ENCODE results near the gene CCL11.

The CCL11 gene

DNA sequence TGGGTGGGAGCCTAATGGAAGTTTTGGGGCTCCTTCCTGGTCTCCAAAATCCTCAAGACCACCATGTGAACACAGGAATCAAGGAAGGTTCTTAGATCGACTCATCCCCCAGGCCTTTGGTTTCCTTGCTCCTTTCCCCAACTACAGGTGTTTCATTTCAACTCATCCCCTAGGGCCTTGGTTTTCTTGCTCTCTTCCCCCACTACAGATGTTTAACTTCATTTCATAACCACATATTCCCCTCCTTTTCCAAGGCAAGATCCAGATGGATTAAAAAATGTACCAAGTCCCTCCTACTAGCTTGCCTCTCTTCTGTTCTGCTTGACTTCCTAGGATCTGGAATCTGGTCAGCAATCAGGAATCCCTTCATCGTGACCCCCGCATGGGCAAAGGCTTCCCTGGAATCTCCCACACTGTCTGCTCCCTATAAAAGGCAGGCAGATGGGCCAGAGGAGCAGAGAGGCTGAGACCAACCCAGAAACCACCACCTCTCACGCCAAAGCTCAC, at the start of gene CCL11:
Gene CCL11, plus strand, starts transcription at position 457 of the 507 bp plus-strand sequence. CDS start 67 bp downstream, outside the sequence.
- DNase-seq (ENCODE audit: low read depth in 2 of 2), result no peak

DNA sequence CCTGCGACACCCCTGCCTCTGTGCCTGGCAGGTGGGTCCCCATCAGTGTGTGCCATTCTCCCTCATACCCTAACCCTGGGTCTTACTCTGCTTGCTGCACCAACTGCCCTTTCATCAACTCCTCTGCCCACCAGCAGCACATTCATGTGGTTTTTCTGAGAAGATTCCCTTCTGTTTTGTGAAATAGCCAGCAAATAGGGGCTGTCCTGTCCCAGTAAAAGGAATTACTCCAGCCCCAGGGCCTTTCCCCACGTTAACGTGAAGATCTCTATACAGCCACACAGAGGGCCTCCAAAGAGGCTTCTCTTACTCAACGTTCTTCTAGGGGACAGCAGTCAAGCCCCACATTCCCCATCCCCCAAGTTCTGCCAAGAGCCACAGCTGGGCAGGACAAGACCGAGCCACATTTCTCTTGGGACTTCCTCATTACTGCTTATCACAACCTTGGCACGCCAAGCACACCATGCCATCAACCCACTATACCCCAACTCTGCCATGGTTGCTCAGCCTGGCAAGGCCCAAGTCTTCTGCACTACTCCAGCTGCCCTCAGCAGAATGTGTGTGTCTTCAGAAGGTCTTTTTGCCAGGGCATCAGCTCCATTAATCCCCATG, 49.2 kb upstream of the CCL11 start:
- DNase-seq (ENCODE audit: low read depth in 2 of 2), result no peak

- DNase-seq (ENCODE audit: low read depth in 2 of 2), result no peak
These were observed 48.1 kb upstream of the CCL11 start for GRCh38 chr17:34237458-34237857.

GRCh38 chr17:34241062-34241461, 44.5 kb upstream of the CCL11 start:
- DNase-seq (ENCODE audit: low read depth in 2 of 2), result no peak

- no peak for DNase-seq (ENCODE audit: low read depth in 2 of 2)
These were observed 42.8 kb upstream of the CCL11 start for GRCh38 chr17:34242587-34243363.

GRCh38 chr17:34243364-34244320, 41.9 kb upstream of the CCL11 start:
- DNase-seq (ENCODE audit: low read depth in 2 of 2), result no peak

DNA sequence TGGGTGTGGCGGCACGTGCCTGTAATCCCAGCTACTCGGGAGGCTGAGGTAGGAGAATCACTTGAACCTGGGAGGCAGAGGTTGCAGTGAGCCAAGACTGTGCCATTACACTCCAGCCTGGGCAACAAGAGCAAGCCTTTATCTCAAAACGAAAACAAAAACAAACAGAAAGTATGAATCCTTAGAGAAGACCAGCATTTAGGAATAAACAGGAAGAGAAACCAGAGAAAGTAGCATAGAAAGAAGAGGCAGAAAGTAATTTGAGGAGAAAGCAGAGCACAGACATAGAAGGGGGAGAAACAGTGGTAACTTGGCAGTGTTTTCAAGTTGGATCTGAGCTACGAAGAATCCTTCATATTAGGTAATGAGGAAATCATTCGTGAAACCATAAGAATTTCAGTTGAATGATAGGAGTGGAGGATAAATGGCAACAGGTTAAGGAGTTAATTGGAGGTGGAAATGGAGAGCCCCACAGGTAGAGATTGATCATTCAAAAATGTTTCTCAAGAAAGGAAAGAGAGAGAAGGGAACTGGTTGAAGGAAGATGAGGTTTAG, 40.1 kb upstream of the CCL11 start:
- no peak for DNase-seq (ENCODE audit: low read depth in 2 of 2)

DNA sequence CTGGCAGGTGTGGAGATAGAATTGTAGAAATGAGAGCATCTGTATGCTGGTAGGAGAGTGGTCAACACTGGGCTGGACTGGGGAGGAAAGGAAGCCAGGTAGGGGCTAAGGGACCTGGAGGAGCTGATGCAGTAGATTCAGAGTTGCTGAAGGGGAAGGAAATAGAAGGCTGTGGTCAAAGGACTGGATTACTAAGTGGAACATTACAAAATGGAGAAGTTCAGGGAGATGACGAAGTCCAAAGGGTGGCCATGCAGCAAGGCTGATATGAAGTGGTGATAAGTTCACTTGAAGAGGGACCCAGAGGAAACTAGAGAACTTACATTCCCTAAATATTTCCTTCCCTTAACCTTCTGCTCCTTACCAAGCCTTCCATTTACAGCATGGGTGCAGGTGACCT, 39.1 kb upstream of the CCL11 start:
- DNase-seq (ENCODE audit: low read depth in 2 of 2), result no peak

DNA sequence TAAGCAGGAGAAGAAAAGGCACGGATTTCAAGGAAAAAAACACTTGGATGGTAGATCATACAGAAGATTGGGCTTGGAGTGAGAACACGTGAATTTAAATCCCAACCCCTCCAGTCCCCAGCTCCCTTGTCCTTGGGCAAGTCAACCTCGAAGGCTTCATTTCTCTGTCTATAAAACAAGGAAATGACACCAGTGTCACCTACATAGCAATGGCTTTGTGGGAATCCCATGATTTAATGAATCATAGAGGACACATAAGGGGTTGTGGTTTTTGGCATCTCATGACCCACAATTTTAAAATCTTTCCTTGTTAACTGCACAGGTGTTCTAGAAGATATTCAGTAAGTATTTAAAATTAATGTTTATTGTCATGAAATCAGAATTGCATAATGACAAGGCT, 38.7 kb upstream of the CCL11 start:
- DNase-seq (ENCODE audit: low read depth in 2 of 2), result no peak

DNA sequence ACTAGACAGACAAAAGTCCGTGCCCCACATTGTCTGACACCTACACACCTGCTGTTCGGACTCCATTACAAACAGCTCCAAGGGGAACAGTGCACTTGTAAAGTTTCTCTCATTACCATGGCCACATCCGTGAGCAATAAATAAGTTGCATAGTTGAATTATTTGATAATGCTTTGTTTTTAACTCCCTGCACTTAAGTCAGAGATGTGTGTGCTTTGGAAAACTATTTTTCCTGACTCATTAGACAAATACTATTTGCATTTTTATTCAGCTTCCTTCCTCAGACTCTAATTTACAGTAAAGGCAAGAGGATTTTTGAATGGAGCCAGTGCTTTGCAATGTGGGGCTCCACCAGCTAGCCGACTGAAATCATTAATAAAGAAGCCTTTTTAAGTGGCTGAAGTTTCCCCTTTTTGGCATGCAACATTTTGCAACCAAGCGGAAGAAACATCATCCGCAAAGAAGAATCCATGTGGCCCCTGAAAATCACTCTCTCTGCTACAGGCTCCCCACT, 37.0 kb upstream of the CCL11 start:
- no peak for DNase-seq (ENCODE audit: low read depth in 2 of 2)

DNA sequence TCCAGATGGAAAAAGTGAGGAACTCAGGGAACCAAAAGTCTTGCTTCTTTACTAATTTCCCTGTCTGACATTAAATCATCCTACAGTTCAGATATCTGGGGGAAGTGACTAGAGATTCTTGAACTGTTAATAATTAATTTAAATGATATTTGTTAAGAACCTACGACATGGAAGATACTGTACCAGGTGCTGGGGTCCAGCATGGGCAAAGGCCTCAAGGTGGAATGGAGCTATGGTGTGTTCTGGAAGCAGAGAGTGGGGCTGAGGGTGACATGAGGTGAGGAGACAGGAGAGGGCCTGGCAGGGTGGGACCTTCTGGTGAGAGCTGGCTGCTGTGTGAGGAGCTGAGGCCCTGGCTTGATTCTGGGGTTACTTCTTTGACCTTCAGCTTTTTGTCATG, 36.5 kb upstream of the CCL11 start:
- DNase-seq (ENCODE audit: low read depth in 2 of 2), result no peak

GRCh38 chr17:34249478-34249877, 36.1 kb upstream of the CCL11 start:
- no peak for DNase-seq (ENCODE audit: low read depth in 2 of 2)

DNA sequence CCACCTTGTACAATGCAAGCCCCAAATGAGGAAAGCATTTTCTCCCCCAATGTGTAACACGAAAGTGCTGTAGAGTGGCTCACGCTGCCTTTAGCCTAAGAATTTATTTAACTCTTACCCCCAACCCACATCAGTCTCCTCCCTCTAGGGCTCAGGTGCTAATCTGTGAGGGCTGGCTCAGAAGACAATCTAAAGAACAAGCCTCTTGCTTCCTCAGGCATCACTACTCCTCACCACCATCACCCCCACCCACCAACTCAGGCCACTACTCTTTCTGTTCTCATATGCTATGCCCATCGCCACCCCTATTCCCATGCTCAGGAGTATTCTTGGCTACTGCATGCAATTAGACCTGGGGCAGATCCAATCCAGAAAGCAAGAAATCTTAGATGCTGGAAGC, 34.4 kb upstream of the CCL11 start:
- no peak for DNase-seq (ENCODE audit: low read depth in 2 of 2)

DNA sequence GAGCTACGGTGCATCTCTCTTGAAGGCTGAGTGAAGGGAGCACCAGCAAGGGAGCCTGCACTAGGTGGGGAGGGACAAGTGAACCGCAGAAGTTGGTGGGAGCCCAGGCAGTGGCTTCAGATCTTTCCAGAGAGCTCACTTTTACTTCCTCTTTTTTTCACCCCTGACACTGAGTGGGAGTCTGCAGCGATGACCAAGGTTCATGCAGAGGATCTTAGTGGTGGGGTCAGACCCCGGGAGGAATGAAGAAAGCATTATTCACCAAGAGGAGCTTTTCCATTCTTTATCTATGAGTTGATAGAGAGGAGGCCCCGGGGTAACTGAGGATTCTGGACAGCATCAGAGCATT, 33.5 kb upstream of the CCL11 start:
- DNase-seq (ENCODE audit: low read depth in 2 of 2), result no peak

- no peak for DNase-seq (ENCODE audit: low read depth in 2 of 2)
These were observed 33.0 kb upstream of the CCL11 start for GRCh38 chr17:34252444-34253138.

DNA sequence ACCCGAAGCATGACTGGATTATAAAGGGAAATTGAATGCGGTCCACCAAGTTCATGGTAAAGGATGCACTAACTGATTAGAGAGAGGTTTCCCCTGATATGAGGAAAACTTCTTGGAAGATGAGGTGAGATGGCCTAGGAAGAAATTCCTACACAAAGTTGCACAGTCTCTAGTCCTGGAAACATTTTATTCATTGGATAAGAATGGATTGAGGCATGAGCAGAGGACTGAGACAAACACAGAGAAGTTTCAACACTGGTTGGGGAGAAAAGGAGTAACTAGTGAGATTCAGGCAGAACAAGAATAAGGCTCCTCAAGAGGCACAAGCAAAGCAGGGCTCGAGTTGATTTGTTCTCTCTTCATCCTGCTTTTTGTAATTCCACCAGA, 32.4 kb upstream of the CCL11 start:
- no peak for DNase-seq (ENCODE audit: low read depth in 2 of 2)

DNA sequence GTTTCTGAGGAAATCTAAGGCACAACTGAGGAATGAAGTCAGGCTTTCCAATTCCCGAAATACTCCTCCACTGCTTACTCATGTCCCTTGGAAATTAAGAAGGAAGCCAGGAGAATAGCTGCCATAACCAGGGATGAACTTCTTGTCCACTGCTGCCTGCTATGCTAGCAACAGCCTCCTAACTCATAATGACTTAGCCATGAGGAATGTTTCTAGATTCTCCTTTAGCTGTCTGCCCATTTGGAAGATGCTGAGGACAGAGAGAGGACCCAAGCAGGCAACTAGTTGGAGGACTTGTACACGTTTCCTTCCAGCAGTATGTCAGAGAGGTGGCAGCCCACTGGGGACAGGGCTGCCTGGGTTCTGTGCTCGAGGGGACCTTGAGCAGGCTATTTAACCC, 31.4 kb upstream of the CCL11 start:
- DNase-seq (ENCODE audit: low read depth in 2 of 2), result no peak

- no peak for DNase-seq (ENCODE audit: low read depth in 2 of 2)
These were observed 30.7 kb upstream of the CCL11 start, which contains the start of gene CCL2 for GRCh38 chr17:34254651-34255380. Gene CCL2 (plus strand): TSS chr17:34255285. CDS start chr17:34255350, 65 bp downstream.

DNA sequence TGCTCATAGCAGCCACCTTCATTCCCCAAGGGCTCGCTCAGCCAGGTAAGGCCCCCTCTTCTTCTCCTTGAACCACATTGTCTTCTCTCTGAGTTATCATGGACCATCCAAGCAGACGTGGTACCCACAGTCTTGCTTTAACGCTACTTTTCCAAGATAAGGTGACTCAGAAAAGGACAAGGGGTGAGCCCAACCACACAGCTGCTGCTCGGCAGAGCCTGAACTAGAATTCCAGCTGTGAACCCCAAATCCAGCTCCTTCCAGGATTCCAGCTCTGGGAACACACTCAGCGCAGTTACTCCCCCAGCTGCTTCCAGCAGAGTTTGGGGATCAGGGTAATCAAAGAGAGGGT, 30.2 kb upstream of the CCL11 start:
- DNase-seq (ENCODE audit: low read depth in 2 of 2), result no peak

- DNase-seq (ENCODE audit: low read depth in 2 of 2), result no peak
These were observed 29.7 kb upstream of the CCL11 start for GRCh38 chr17:34255841-34256240.
